Measurements from ENCODE around the gene AGBL4.

Gene AGBL4

GRCh38 chr1:48744032-48744431 lies 1279.7 kb downstream of the AGBL4 start:
- no peak for TF ChIP-seq FOXP2 (optimal IDR thresholded peaks at IDR 0.05; ENCODE audit: control extremely low read depth, extremely low read length, insufficient read depth)
- TF ChIP-seq EZH2 (IDR thresholded peaks at IDR 0.05) = no peak
- no peak for TF ChIP-seq POLR2AphosphoS5 (IDR thresholded peaks at IDR 0.05; ENCODE audit: borderline replicate concordance, low read depth, low read length)
- no peak for DNase-seq (ENCODE audit: low read depth, low spot score)
- Histone ChIP-seq H3K4me3 (no peak overlapping the region), H3K36me3 (ENCODE audit: insufficient read depth, low read length) (peaks cover 5% of the 10 kb centered on the region; the same call in 1 of the 2 replicates), H3K27ac (no peak overlapping the region), H3K9ac (ENCODE audit: insufficient read length) (no peak overlapping the region), H3K9me3 (ENCODE audit: low read depth, low read length) (no peaks in the 10 kb centered on the region)

- Histone ChIP-seq H3K9ac (ENCODE audit: insufficient read length) (no peak overlapping the region), H3K4me3 (no peak overlapping the region), H3K9me3 (ENCODE audit: low read depth, low read length) (no peaks in the 10 kb centered on the region), H3K27ac (no peak overlapping the region), H3K36me3 (ENCODE audit: insufficient read depth, low read length) (peaks cover 5% of the 10 kb centered on the region; the same call in 1 of the 2 replicates)
- no peak for DNase-seq (ENCODE audit: low read depth, low spot score)
- no peak for TF ChIP-seq POLR2AphosphoS5 (IDR thresholded peaks at IDR 0.05; ENCODE audit: borderline replicate concordance, low read depth, low read length)
- TF ChIP-seq FOXP2 (optimal IDR thresholded peaks at IDR 0.05; ENCODE audit: control extremely low read depth, extremely low read length, insufficient read depth) = no peak
- no peak for TF ChIP-seq EZH2 (IDR thresholded peaks at IDR 0.05)
These were observed 1280.3 kb downstream of the AGBL4 start for GRCh38 chr1:48743480-48743879.

DNA sequence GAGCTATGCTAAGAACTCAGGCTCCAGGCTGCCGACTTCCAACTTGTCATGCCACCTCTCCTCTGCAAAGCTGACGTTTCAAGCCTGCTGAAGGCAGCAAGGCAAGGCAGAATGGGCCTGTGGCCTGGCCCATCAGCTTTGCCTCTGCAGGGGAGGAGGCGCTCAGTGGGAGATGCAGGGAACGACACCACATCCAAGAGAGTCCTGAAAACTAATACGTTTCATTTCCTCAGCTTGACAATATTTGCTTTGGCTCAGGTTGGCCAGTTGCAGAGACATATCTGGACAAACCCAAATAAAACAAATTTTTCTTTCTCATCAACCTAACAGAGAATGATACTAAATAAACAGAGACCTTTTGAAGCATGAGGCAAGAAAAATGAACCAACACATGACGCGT lies 1282.4 kb downstream of the AGBL4 start:
- TF ChIP-seq FOXP2 (optimal IDR thresholded peaks at IDR 0.05; ENCODE audit: control extremely low read depth, extremely low read length, insufficient read depth) = no peak
- no peak for DNase-seq (ENCODE audit: low read depth, low spot score)
- H3K4me3 ChIP-seq = no peak overlapping the region
- H3K36me3 ChIP-seq (ENCODE audit: insufficient read depth, low read length) = peaks cover 5% of the 10 kb centered on the region; the same call in 1 of the 2 replicates
- no peak overlapping the region for H3K27ac ChIP-seq
- H3K9ac ChIP-seq (ENCODE audit: insufficient read length) = no peak overlapping the region
- H3K9me3 ChIP-seq (ENCODE audit: low read depth, low read length) = no peaks in the 10 kb centered on the region

GRCh38 chr1:48740621-48741020 lies 1283.1 kb downstream of the AGBL4 start:
- Histone ChIP-seq H3K27ac (no peak overlapping the region), H3K9ac (ENCODE audit: insufficient read length) (no peak overlapping the region), H3K36me3 (ENCODE audit: insufficient read depth, low read length) (peaks cover 11% of the 10 kb centered on the region; the same call in 1 of the 2 replicates), H3K9me3 (ENCODE audit: low read depth, low read length) (no peaks in the 10 kb centered on the region), H3K4me3 (no peak overlapping the region)
- DNase-seq (ENCODE audit: low read depth, low spot score) = no peak
- TF ChIP-seq POLR2AphosphoS5 (IDR thresholded peaks at IDR 0.05; ENCODE audit: borderline replicate concordance, low read depth, low read length) = no peak
- TF ChIP-seq EZH2 (IDR thresholded peaks at IDR 0.05) = no peak
- no peak for TF ChIP-seq FOXP2 (optimal IDR thresholded peaks at IDR 0.05; ENCODE audit: control extremely low read depth, extremely low read length, insufficient read depth)

GRCh38 chr1:48739091-48739490 lies 1284.7 kb downstream of the AGBL4 start:
- H3K9ac ChIP-seq (ENCODE audit: insufficient read length) = no peak overlapping the region
- DNase-seq (ENCODE audit: low read depth, low spot score) = no peak
- H3K36me3 ChIP-seq (ENCODE audit: insufficient read depth, low read length) = peaks cover 11% of the 10 kb centered on the region; the same call in 1 of the 2 replicates
- no peaks in the 10 kb centered on the region for H3K9me3 ChIP-seq (ENCODE audit: low read depth, low read length)
- TF ChIP-seq FOXP2 (optimal IDR thresholded peaks at IDR 0.05; ENCODE audit: control extremely low read depth, extremely low read length, insufficient read depth) (no peak), POLR2AphosphoS5 (IDR thresholded peaks at IDR 0.05; ENCODE audit: borderline replicate concordance, low read depth, low read length) (no peak), EZH2 (IDR thresholded peaks at IDR 0.05) (no peak)
- H3K4me3 ChIP-seq = no peak overlapping the region
- no peak overlapping the region for H3K27ac ChIP-seq

DNA sequence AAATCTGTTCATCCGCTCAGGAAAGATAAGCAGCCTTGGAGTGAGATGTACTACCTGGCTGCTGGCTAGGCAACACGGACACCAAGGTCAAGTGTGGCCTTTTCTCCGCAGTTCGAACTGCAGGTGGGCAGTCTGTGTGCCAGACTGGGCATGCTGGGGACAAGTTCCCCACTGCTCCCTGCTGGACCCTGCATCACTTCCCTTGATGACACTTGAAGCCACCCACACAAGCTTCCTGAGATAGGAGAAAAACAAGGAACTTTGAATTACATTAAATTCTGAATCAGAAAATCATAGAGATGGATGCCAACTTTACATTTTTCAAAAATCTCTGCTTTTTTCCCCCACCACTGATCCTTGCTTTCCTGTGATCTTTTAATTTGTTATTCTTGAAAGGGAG lies 1285.4 kb downstream of the AGBL4 start:
- Histone ChIP-seq H3K9me3 (ENCODE audit: low read depth, low read length) (no peaks in the 10 kb centered on the region), H3K27ac (no peak overlapping the region), H3K4me3 (no peak overlapping the region), H3K36me3 (ENCODE audit: insufficient read depth, low read length) (peaks cover 11% of the 10 kb centered on the region; the same call in 1 of the 2 replicates), H3K9ac (ENCODE audit: insufficient read length) (no peak overlapping the region)
- TF ChIP-seq FOXP2 (optimal IDR thresholded peaks at IDR 0.05; ENCODE audit: control extremely low read depth, extremely low read length, insufficient read depth) (no peak), POLR2AphosphoS5 (IDR thresholded peaks at IDR 0.05; ENCODE audit: borderline replicate concordance, low read depth, low read length) (no peak), EZH2 (IDR thresholded peaks at IDR 0.05) (no peak)
- no peak for DNase-seq (ENCODE audit: low read depth, low spot score)

- Histone ChIP-seq H3K4me3 (no peak overlapping the region), H3K9ac (ENCODE audit: insufficient read length) (no peak overlapping the region), H3K36me3 (ENCODE audit: insufficient read depth, low read length) (peaks cover 6% of the 10 kb centered on the region; the same call in 1 of the 2 replicates), H3K9me3 (ENCODE audit: low read depth, low read length) (no peaks in the 10 kb centered on the region), H3K27ac (no peak overlapping the region)
- TF ChIP-seq EZH2 (IDR thresholded peaks at IDR 0.05) (no peak), FOXP2 (optimal IDR thresholded peaks at IDR 0.05; ENCODE audit: control extremely low read depth, extremely low read length, insufficient read depth) (no peak)
- no peak for DNase-seq (ENCODE audit: low read depth, low spot score)
These were observed 1288.0 kb downstream of the AGBL4 start for GRCh38 chr1:48735796-48736195.

GRCh38 chr1:48730164-48730910 lies 1293.4 kb downstream of the AGBL4 start:
- Histone ChIP-seq H3K4me3 (no peak overlapping the region), H3K27ac (no peak overlapping the region), H3K9ac (ENCODE audit: insufficient read length) (no peak overlapping the region), H3K36me3 (ENCODE audit: insufficient read depth, low read length) (no peaks in the 10 kb centered on the region; the same call in 1 of the 2 replicates), H3K9me3 (ENCODE audit: low read depth, low read length) (no peaks in the 10 kb centered on the region)
- no peak for DNase-seq (ENCODE audit: low read depth, low spot score)
- TF ChIP-seq FOXP2 (optimal IDR thresholded peaks at IDR 0.05; ENCODE audit: control extremely low read depth, extremely low read length, insufficient read depth) (no peak), EZH2 (IDR thresholded peaks at IDR 0.05) (no peak), POLR2AphosphoS5 (IDR thresholded peaks at IDR 0.05; ENCODE audit: borderline replicate concordance, low read depth, low read length) (no peak)

DNA sequence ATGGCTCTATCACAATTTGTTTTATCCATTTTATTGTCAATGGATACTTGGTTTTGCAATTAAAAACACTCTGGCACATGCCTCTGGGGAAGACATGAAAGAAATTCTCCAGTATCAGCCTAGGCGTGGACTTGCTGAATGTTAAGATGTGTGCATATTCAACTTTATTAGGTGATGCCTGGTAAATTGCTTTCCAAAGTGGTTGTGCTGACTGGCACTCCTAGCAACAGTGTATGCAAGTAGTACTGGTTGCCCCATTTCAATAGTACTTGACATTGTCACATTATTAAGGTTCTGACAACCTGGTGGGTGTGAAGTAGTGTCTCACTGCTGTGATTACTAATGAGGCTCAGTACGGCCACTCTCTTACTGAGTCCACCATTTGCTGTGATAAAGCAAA lies 1295.2 kb downstream of the AGBL4 start:
- TF ChIP-seq POLR2AphosphoS5 (IDR thresholded peaks at IDR 0.05; ENCODE audit: borderline replicate concordance, low read depth, low read length) (no peak), EZH2 (IDR thresholded peaks at IDR 0.05) (no peak), FOXP2 (optimal IDR thresholded peaks at IDR 0.05; ENCODE audit: control extremely low read depth, extremely low read length, insufficient read depth) (no peak)
- no peak for DNase-seq (ENCODE audit: low read depth, low spot score)
- no peak overlapping the region for H3K4me3 ChIP-seq
- no peak overlapping the region for H3K27ac ChIP-seq
- no peaks in the 10 kb centered on the region for H3K9me3 ChIP-seq (ENCODE audit: low read depth, low read length)
- no peak overlapping the region for H3K9ac ChIP-seq (ENCODE audit: insufficient read length)
- H3K36me3 ChIP-seq (ENCODE audit: insufficient read depth, low read length) = no peaks in the 10 kb centered on the region; the same call in 1 of the 2 replicates

Measured in SK-N-MC (cell line).